WTC11 (cell line): ENCODE results near the gene MACF1. TPM values are rescaled to one million over a fixed set of nuclear protein-coding genes. Genes with fewer than 3 reads are reported as not detected.

ENCODE experiments used
- ATAC-seq: fragments of 200-7000 bp; cut with Tn5 transposase; 2 replicates; pipeline ENCODE4 v1.10.0; 2021; ENCODE audit warnings: mild to moderate bottlenecking, moderate library complexity
- CTCF ChIA-PET: fragments of 300-600 bp; sonication (Branson Sonifier 250); formaldehyde crosslinking; loops from one replicate; lab custom pipeline; 2021; ENCODE audit warnings: antibody characterized with exemption; lab: Charles Lee
- POLR2A ChIA-PET: fragments of 350-600 bp; sonication (Branson Sonifier 250); formaldehyde crosslinking; loops from one replicate; lab custom pipeline; 2021; ENCODE audit warnings: antibody characterized with exemption; lab: Charles Lee
- DNase-seq: peaks from one replicate; pipeline ENCODE4 v3.0.0; 2021; ENCODE audit warnings: low spot score
- H3K27ac Mint-ChIP-seq: 2 replicates; pipeline ENCODE4 v1.8.0; 2021; ENCODE audit warnings: mixed read lengths
- H3K27me3 Mint-ChIP-seq: 2 replicates; pipeline ENCODE4 v1.8.0; 2021; ENCODE audit warnings: low read depth, mild to moderate bottlenecking, moderate library complexity, mixed read lengths
- H3K36me3 Mint-ChIP-seq: 2 replicates; pipeline ENCODE4 v1.8.0; 2021; ENCODE audit warnings: mixed read lengths
- H3K4me1 Mint-ChIP-seq: 2 replicates; pipeline ENCODE4 v1.8.0; 2022; ENCODE audit warnings: mixed read lengths
- H3K4me3 Mint-ChIP-seq: 2 replicates; pipeline ENCODE4 v1.8.0; 2021; ENCODE audit warnings: mild to moderate bottlenecking, moderate library complexity, mixed read lengths
- H3K9me3 Mint-ChIP-seq: 2 replicates; pipeline ENCODE4 v1.8.0; 2021; ENCODE audit warnings: mixed read lengths
- AR ChIP-seq: fragments of 250-450 bp; sonication (Bioruptor Pico); IDR thresholded peaks from 2 replicates; pipeline ENCODE4 v1.9.0; 2021; ENCODE audit warnings: mild to moderate bottlenecking
- CBFB ChIP-seq: sonication (generic); formaldehyde crosslinking; IDR thresholded peaks from 2 replicates; pipeline ENCODE4 v1.8.1; 2022; ENCODE audit warnings: mild to moderate bottlenecking, low read depth, missing genetic modification reagents
- ERG ChIP-seq: fragments of 250-450 bp; sonication (Bioruptor Pico); IDR thresholded peaks from 2 replicates; pipeline ENCODE4 v1.8.0; 2021; ENCODE audit warnings: mild to moderate bottlenecking
- FOXJ3 ChIP-seq: sonication (generic); formaldehyde crosslinking; IDR thresholded peaks from 2 replicates; pipeline ENCODE4 v1.9.0; 2021; ENCODE audit warnings: missing genetic modification reagents, mild to moderate bottlenecking, borderline replicate concordance
- FOXP4 ChIP-seq: sonication (generic); formaldehyde crosslinking; IDR thresholded peaks from 2 replicates; pipeline ENCODE4 v1.8.0; 2022; ENCODE audit warnings: mild to moderate bottlenecking, missing genetic modification reagents
- GABPB1 ChIP-seq: sonication (generic); formaldehyde crosslinking; IDR thresholded peaks from 2 replicates; pipeline ENCODE4 v1.8.1; 2023; ENCODE audit warnings: mild to moderate bottlenecking, missing genetic modification reagents
- NFYB ChIP-seq: sonication (generic); formaldehyde crosslinking; conservative IDR thresholded peaks from 2 replicates; pipeline ENCODE4 v1.8.0; 2022; ENCODE audit warnings: low read depth, missing genetic modification reagents
- PRDM15 ChIP-seq: sonication (generic); formaldehyde crosslinking; IDR thresholded peaks from 2 replicates; pipeline ENCODE4 v1.8.0; 2022; ENCODE audit warnings: missing genetic modification reagents
- TCF7 ChIP-seq: sonication (generic); formaldehyde crosslinking; IDR thresholded peaks from 2 replicates; pipeline ENCODE4 v1.8.0; 2022; ENCODE audit warnings: mild to moderate bottlenecking, low read depth, missing genetic modification reagents, moderate library complexity
- ZNF281 ChIP-seq: sonication (generic); formaldehyde crosslinking; IDR thresholded peaks from 2 replicates; pipeline ENCODE4 v1.8.0; 2023; ENCODE audit warnings: mild to moderate bottlenecking, missing genetic modification reagents
- ZNF317 ChIP-seq: sonication (generic); formaldehyde crosslinking; IDR thresholded peaks from 2 replicates; pipeline ENCODE4 v1.8.1; 2023; ENCODE audit warnings: low read depth, mild to moderate bottlenecking, moderate library complexity, missing genetic modification reagents, borderline replicate concordance
- ZNF416 ChIP-seq: fragments of 250-450 bp; sonication (Bioruptor Pico); IDR thresholded peaks from 2 replicates; pipeline ENCODE4 v1.9.0; 2021; ENCODE audit warnings: mild to moderate bottlenecking, inconsistent platforms
- ZNF425 ChIP-seq: fragments of 250-450 bp; sonication (Bioruptor Pico); conservative IDR thresholded peaks from 2 replicates; pipeline ENCODE4 v1.9.0; 2021; ENCODE audit warnings: mild to moderate bottlenecking
- total RNA-seq: library from RNA; stranded (reverse); gene quantifications from 3 replicates; pipeline ENCODE4 v1.2.3, GENCODE V29; 2021

Gene MACF1
- total RNA-seq, 1 experiment from 2014 or later: 327 TPM

GRCh38 chr1:39268906-39269305, 64.4 kb downstream of the MACF1 start (continued):
- TF ChIP-seq ZNF281 (CRISPR knock-in tag) (no peak), ZNF425 (CRISPR knock-in tag) (no peak)

GRCh38 chr1:39269349-39269748, 64.9 kb downstream of the MACF1 start:
- no peaks in the 10 kb centered on the region for H3K36me3 Mint-ChIP-seq
- no peaks in the 10 kb centered on the region for H3K9me3 Mint-ChIP-seq
- H3K27me3 Mint-ChIP-seq: no peaks in the 10 kb centered on the region
- POLR2A ChIA-PET: no interaction called here
- CTCF ChIA-PET: interaction anchor here (2.9 to 4.0 kb wide), 3 partner anchors 11 to 171 kb away, joined by 18 to 29 read pairs (median 24); no protein-coding TSS in a partner anchor
- ATAC-seq: no peak
- peak overlapping the region; percentile 66; the same call in 1 of the 2 replicates for H3K4me3 Mint-ChIP-seq
- DNase-seq: no peak
- peak overlapping the region; percentile 98 for H3K27ac Mint-ChIP-seq
- TF ChIP-seq PRDM15 (CRISPR knock-in tag): no peak
- peaks cover 73% of the 10 kb centered on the region for H3K4me1 Mint-ChIP-seq

GRCh38 chr1:39269791-39270342, 65.4 kb downstream of the MACF1 start:
- no peaks in the 10 kb centered on the region for H3K36me3 Mint-ChIP-seq
- H3K4me1 Mint-ChIP-seq: peaks cover 73% of the 10 kb centered on the region
- CTCF ChIA-PET: interaction anchor here (2.9 to 4.0 kb wide), 3 partner anchors 11 to 171 kb away, joined by 18 to 29 read pairs (median 24); no protein-coding TSS in a partner anchor
- ATAC-seq (no peak), DNase-seq (no peak)
- POLR2A ChIA-PET: no interaction called here
- H3K27ac Mint-ChIP-seq: peak overlapping the region; percentile 24
- TF ChIP-seq ZNF317 (CRISPR knock-in tag): no peak
- TF ChIP-seq GABPB1: peak; percentile 95
- TF ChIP-seq FOXP4 (CRISPR knock-in tag): no peak
- no peak for TF ChIP-seq NFYB (CRISPR knock-in tag)
- no peaks in the 10 kb centered on the region for H3K9me3 Mint-ChIP-seq
- no peaks in the 10 kb centered on the region for H3K27me3 Mint-ChIP-seq
- H3K4me3 Mint-ChIP-seq: no peak overlapping the region

GRCh38 chr1:39270368-39270767, 65.9 kb downstream of the MACF1 start:
- CTCF ChIA-PET: interaction anchor here (2.9 to 4.0 kb wide), 2 partner anchors 78 to 172 kb away, joined by 18 to 24 read pairs; no protein-coding TSS in a partner anchor
- no peaks in the 10 kb centered on the region for H3K36me3 Mint-ChIP-seq
- TF ChIP-seq CBFB (CRISPR knock-in tag) (no peak), TCF7 (CRISPR knock-in tag) (no peak), AR (CRISPR knock-in tag) (no peak), ERG (CRISPR knock-in tag) (no peak), FOXJ3 (CRISPR knock-in tag) (no peak), ZNF416 (CRISPR knock-in tag) (no peak)

More at GRCh38 chr1:39270368-39270767, 65.9 kb downstream of the MACF1 start:
- POLR2A ChIA-PET: no interaction called here
- Mint-ChIP-seq H3K27ac (peak overlapping the region; percentile 24), H3K4me3 (no peak overlapping the region), H3K27me3 (no peaks in the 10 kb centered on the region), H3K4me1 (peaks cover 71% of the 10 kb centered on the region), H3K9me3 (no peaks in the 10 kb centered on the region)
- no peak for ATAC-seq
- DNase-seq: no peak
